ENCODE data around the gene RTP4.
"Not testable (repeated sequence)": the region's sequence is repeated elsewhere in the genome, so short reads cannot be mapped to it uniquely, and the experiment has no call there.

Gene RTP4

GRCh38 chr3:187370051-187370450 lies 1.9 kb downstream of the RTP4 start:
- DNase-seq (ENCODE audit: low read depth), result no peak

- DNase-seq (ENCODE audit: low read depth), result no peak
Measured at GRCh38 chr3:187375581-187375980, 7.4 kb downstream of the RTP4 start.

- no peak for DNase-seq (ENCODE audit: low read depth)
Measured at GRCh38 chr3:187377842-187378241, 9.7 kb downstream of the RTP4 start.

GRCh38 chr3:187382609-187383151 lies 14.5 kb downstream of the RTP4 start:
- no peak for DNase-seq (ENCODE audit: low read depth)

GRCh38 chr3:187383246-187383645 lies 15.1 kb downstream of the RTP4 start:
- DNase-seq (ENCODE audit: low read depth), result no peak

- no peak for DNase-seq (ENCODE audit: low read depth)
Measured at GRCh38 chr3:187385296-187385695, 17.1 kb downstream of the RTP4 start.

- DNase-seq (ENCODE audit: low read depth), result no peak
Measured at GRCh38 chr3:187396661-187397060, 28.5 kb downstream of the RTP4 start.

GRCh38 chr3:187398955-187399354 lies 30.8 kb downstream of the RTP4 start:
- DNase-seq (ENCODE audit: low read depth), result no peak

- no peak for DNase-seq (ENCODE audit: low read depth)
Measured at GRCh38 chr3:187400756-187401155, 32.6 kb downstream of the RTP4 start.

GRCh38 chr3:187401856-187402255 lies 33.7 kb downstream of the RTP4 start:
- no peak for DNase-seq (ENCODE audit: low read depth)

GRCh38 chr3:187403768-187404288 lies 35.6 kb downstream of the RTP4 start:
- no peak for DNase-seq (ENCODE audit: low read depth)

- DNase-seq (ENCODE audit: low read depth), result no peak
Measured at GRCh38 chr3:187406927-187407326, 38.7 kb downstream of the RTP4 start.

GRCh38 chr3:187411991-187412781 lies 44.0 kb downstream of the RTP4 start:
- not testable (repeated sequence) for DNase-seq (ENCODE audit: low read depth)

Data from T follicular helper cell (primary cell).